ENCODE data around the gene SCMH1. TPM values are rescaled to one million over a fixed set of nuclear protein-coding genes. Genes with fewer than 3 reads are reported as not detected.

SCMH1 gene
- total and polyA plus RNA-seq, 2 experiments from 2014 or later, result 15.0 to 19.4 TPM

GRCh38 chr1:41017141-41018017 lies 224.7 kb downstream of the SCMH1 start:
- peaks cover 5% of the 10 kb centered on the region; the same call in 1 of the 2 replicates for H3K36me3 ChIP-seq (ENCODE audit: insufficient read depth)
- H3K9me2 ChIP-seq (ENCODE audit: insufficient read depth), result no peaks in the 10 kb centered on the region
- H3K4me2 ChIP-seq, result no peak overlapping the region
- ATAC-seq (no peak), DNase-seq (ENCODE audit: low spot score) (no peak)
- peaks cover 7% of the 10 kb centered on the region; the same call in 1 of the 2 replicates for H3K4me1 ChIP-seq (ENCODE audit: insufficient read depth)
- peaks cover 9% of the 10 kb centered on the region; the same call in 1 of the 2 replicates for H4K20me1 ChIP-seq (replicated peaks; ENCODE audit: insufficient read depth)
- peaks cover 24% of the 10 kb centered on the region for H3K4me1 Mint-ChIP-seq
- H2AFZ ChIP-seq, result no peak overlapping the region
- H3K27me3 Mint-ChIP-seq (ENCODE audit: insufficient read depth, low read depth, poor library complexity), result peaks cover 44% of the 10 kb centered on the region
- TF ChIP-seq JUNB (IDR thresholded peaks at IDR 0.05; ENCODE audit: unreplicated experiment), result no peak
- TF ChIP-seq ZNF331 (CRISPR knock-in tag; IDR thresholded peaks at IDR 0.05; ENCODE audit: low read depth), result no peak
- TF ChIP-seq CREB1 (CRISPR knock-in tag; IDR thresholded peaks at IDR 0.05; ENCODE audit: low read depth), result no peak
- TF ChIP-seq CTCF (conservative IDR thresholded peaks at IDR 0.05; ENCODE audit: low read depth in 2 of 2), result no peak
- TF ChIP-seq ZNF462 (CRISPR knock-in tag; IDR thresholded peaks at IDR 0.05), result no peak
- no peak for TF ChIP-seq POLR2AphosphoS5 (IDR thresholded peaks at IDR 0.05; ENCODE audit: low read depth)
- no peak for TF ChIP-seq ZNF114 (CRISPR knock-in tag; IDR thresholded peaks at IDR 0.05)
- TF ChIP-seq ETS1 (IDR thresholded peaks at IDR 0.05), result no peak
- no peaks in the 10 kb centered on the region for H3K79me2 ChIP-seq (replicated peaks; ENCODE audit: insufficient read depth)
- H3K27ac ChIP-seq (ENCODE audit: low read depth), result no peak overlapping the region
- H3K27me3 ChIP-seq (ENCODE audit: insufficient read depth), result no peaks in the 10 kb centered on the region
- peaks cover 3% of the 10 kb centered on the region; the same call in 1 of the 2 replicates for H3F3A ChIP-seq (replicated peaks; ENCODE audit: low read depth)
- H3K9me3 Mint-ChIP-seq, result no peaks in the 10 kb centered on the region; the same call in 2 of the 3 replicates
- H3K27ac Mint-ChIP-seq, result no peak overlapping the region
- no peak overlapping the region for H3K4me3 ChIP-seq
- H3K4me3 Mint-ChIP-seq, result no peak overlapping the region
- H3K36me3 Mint-ChIP-seq (ENCODE audit: low read depth), result peaks cover 44% of the 10 kb centered on the region
